HG03469 (cell line): ENCODE data around the gene ICA1L.

Experiments used
- ATAC-seq: cut with Tn5 transposase; IDR thresholded peaks from one replicate; pipeline ENCODE4 v1.9.1; 2021; ENCODE audit warnings: mild to moderate bottlenecking, moderate library complexity, moderate number of reproducible peaks; ENCODE audit not compliant: unreplicated experiment

Gene ICA1L

GRCh38 chr2:202749477-202749876 lies 122.1 kb downstream of the ICA1L start:
- no peak for ATAC-seq

GRCh38 chr2:202743613-202744012 lies 128.0 kb downstream of the ICA1L start:
- ATAC-seq, result no peak

- no peak for ATAC-seq
Measured at GRCh38 chr2:202736826-202737225, 134.7 kb downstream of the ICA1L start.

GRCh38 chr2:202726070-202726469 lies 145.5 kb downstream of the ICA1L start:
- no peak for ATAC-seq

- no peak for ATAC-seq
Measured at GRCh38 chr2:202723746-202724145, 147.8 kb downstream of the ICA1L start.
